GM10847 (cell line): ENCODE data around the gene HSPA12A.

Experiments
- POLR2A ChIP-seq: IDR thresholded peaks from 2 replicates; pipeline ENCODE4 v1.6.1; 2011; ENCODE audit not compliant: insufficient read length; ENCODE audit errors: extremely low read depth

HSPA12A gene

DNA sequence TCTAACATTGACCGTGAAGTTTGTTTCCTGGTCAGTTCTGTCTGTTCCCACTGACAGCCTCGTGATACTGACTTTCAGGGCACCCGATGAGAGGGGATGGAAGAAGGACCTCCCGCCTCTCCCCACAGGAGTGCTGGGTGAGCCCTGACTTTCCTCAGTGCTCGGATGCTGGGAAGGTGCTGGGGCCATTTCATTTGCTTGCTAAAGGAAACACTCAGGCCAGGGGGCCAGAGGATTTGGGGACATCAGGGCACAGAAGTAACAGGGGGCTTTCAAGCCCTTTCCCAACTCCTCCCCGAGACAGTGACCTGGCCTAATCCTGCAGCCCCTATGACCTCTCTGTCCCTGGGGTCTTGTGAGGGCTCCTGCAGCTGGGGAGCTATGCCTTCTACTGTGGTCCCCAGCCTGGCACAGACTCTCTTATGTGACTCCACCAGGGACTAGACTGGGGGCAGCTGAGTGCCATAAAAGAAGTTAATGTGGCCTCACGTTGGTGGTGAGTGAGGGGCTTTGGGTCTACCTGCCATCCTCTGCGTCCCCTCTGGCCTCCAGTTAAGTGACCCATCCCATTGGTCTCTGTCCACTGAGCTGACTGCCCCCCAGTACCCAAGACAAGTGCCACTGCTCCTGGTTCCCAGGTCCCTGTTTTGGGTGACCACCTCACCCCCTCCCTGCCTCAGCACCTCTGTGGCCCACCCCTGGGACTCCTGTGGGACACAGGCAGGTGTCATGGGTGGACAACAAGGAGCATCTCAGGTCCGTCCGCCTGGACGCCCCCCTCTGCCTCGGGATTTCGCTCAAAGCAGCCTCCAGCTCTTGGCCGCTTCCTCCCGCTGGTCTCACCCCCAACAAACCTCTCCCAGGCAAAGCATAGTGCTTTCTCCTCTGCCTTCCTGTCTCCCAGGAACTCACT lies 33.4 kb upstream of the HSPA12A start:
- no peak for TF ChIP-seq POLR2A

DNA sequence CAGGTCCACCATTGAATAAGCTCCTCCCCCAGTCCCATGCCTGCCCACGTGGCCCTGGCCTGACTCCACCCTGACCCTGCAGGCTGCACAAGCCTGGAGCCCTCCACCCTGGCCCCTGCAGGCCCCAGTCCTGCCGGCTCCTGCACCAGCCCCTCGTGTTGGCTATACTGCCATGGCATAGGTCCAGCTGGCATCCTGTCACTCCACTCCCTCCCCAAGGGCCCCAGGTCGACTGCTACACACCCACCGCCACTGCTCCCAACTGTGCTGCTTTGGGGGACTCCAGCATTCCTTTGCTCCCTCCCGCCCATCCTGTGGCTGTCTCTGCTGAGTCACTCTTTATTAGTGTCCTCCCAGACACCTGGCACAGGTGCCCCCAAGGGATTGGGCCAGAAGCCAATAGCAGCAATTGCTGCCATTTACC lies 32.4 kb upstream of the HSPA12A start:
- no peak for TF ChIP-seq POLR2A

DNA sequence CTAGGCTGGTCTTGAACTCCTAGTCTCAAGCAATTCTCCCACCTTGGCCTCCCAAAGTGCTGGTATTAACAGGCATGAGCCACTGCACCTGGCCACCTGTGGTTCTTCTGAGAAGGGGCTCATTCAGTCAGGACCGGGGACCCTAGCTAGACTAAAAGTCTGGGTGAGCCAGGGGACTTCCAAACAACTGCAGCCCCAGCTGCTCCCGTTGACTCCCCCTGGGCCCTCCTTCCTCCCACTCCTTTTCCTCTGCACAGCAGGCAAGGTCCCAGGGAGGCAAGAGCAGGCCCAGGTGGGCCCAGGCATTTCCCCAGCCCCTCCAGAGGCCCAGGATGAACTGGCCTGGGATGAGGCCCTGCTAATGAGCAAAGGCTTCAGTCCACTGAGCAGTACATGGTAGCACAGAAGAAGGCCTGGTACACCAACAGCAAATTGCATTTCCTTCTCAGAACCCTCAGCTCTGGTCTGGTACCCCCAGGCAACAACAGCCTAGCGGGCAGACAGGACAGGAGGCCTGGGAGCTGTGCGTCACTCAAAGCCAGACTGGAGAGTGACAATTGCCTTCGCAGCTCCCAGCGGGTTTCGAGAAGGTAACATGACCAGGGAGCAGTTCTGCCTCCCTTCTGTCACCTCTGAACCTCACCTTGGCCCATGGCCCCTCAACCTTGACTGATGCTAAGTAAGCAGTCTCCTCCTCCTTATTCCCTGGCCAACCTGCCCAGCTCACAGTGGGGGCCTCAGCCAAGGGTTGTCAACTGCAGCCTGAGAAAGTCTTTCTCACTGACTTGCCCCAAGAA lies 30.7 kb upstream of the HSPA12A start:
- no peak for TF ChIP-seq POLR2A

DNA sequence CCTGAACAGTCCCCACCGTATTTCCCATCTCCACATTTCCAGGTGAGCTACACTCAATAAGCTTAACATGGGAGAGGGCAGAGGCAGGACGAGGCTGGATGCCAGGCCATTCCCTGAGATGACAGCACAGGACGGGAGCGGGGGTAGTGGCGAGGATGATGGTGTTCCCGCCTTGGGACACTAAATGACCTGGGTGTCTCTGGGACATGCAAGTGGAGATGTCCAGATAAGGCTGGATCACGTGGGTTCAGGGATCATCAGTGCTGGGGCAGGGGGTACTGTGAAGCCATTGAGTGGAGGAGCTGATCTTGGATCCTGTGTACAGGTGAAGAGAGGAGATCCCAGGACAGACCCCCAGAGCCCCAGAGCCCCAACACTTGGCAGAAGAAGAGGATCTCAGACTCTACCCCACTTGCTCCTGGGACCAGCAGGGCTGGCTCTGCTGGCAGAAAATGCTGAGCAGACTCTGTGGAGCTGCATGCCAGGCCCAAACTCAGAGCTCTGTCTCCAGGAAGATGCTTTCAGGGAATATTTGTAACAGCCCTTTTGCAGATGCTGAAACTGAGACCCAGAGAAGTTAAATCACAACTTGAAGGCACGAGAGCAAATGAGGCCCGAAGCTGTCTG lies 29.7 kb upstream of the HSPA12A start:
- no peak for TF ChIP-seq POLR2A

DNA sequence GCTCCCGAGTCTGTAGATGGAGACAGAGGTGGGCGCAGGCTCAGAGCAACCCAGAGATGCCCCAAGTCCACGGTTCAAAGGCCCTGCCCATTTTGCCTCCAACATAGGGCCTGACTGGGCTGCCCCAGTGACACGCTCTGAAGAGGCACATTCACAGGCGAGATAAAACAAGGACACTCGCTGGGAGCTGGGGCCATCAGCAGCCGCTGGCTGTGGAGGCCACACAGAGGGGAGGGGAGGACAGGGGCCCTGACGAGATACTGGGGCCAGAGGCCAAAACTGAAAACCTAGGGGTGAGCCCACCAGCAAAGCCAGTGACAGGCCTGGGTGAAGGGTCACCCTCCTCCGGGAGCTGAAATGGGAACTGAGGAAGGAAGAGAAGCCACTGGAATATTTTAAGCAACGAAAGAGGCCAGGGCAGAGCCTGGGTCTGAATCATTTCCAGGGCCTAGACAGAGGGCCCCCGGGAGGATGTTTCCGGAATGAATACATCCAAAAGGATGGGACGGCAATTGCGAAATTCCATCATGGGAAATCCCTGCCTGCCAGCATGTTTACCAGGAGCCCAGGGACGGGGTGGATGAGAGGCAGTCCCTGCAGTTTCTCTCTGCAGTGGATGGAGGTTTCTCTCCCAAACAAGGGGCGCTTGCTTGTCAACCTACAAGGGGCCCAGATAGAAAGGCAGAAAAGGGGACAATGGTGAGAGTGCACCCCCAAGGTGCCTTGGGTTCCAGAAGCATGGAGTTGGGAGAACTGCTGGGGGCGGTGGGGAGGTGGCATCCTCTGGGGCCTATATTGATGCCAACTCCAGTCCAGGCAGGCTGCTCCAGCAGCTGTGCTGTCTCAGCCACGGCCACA lies 29.0 kb upstream of the HSPA12A start:
- no peak for TF ChIP-seq POLR2A

DNA sequence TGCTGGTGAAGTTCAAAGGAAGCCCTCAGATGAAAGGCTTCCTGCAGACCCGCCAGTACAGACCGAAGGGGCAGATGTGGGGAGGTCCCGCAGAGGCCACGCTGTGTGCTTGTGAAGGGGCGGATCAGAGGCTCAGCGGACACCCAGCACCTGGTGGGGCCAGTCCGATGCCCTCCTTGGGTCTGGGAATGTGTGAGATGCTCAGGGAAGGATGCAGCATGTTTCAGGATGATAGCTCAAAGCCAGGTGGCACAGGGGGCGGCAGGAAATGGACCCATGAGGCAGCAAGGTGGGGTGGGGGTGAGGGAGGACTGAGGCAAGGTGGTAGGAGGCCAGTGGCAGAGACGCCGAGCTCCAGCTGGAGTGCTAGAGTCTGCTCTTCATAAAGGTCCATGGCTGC lies 27.9 kb upstream of the HSPA12A start:
- TF ChIP-seq POLR2A, result no peak

DNA sequence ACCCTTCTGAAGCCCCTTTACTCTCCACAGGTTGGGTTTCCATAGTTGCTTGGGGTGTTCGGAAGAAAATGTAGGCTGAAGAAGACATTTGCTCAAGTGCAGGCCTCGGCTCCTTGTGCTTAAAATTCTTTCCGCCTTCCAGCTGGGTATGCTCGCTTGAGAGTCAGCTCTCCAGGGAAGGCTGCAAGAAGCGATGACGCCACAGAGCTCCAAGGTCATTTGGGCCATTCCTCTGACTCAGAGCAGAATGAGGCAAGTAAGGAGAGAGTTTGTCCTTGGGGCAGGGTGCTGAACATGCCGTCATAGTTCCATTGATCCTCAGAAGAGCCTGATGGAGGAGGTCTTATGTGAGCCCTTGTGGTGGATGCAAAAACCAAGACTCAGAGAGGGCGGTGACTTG lies 27.4 kb upstream of the HSPA12A start:
- TF ChIP-seq POLR2A, result no peak

DNA sequence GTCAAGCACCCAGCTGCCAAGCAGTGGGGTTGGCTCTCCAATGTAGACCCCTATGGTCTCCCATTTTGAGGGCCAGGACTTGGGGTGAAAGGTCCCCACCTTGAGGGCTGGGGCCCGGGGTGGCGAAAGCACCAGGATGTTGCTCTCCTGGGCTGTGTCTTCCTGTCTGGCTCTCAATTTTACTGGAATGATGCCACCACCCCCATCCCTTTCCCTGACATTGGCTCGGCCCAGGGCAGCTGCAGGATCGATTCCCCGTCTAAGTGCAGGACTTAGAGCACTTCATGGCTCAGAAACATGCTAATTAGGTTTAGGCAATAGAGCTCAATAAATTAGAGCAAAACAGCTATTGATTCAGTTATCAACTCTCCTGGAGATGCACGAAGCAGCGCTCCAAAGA lies 27.0 kb upstream of the HSPA12A start:
- no peak for TF ChIP-seq POLR2A

DNA sequence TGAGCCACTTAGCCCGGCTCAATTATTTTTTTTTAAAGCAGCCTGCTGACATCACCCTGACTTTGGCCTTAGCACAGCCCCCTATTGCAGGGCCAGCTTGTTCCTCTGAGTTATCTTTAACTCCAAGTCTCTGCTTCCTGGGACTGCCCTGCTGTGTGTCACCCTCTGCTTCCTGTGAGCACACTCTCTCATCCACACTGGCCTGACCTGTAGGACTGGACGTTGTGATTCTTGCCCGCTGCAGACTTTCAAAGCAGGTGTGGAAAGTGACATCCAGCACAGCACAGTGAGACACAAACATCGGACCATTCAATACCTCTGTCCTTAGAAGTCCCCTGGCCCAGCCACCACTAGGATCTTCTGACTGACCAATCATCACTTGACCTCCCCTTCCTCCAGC lies 26.4 kb upstream of the HSPA12A start:
- TF ChIP-seq POLR2A, result no peak

DNA sequence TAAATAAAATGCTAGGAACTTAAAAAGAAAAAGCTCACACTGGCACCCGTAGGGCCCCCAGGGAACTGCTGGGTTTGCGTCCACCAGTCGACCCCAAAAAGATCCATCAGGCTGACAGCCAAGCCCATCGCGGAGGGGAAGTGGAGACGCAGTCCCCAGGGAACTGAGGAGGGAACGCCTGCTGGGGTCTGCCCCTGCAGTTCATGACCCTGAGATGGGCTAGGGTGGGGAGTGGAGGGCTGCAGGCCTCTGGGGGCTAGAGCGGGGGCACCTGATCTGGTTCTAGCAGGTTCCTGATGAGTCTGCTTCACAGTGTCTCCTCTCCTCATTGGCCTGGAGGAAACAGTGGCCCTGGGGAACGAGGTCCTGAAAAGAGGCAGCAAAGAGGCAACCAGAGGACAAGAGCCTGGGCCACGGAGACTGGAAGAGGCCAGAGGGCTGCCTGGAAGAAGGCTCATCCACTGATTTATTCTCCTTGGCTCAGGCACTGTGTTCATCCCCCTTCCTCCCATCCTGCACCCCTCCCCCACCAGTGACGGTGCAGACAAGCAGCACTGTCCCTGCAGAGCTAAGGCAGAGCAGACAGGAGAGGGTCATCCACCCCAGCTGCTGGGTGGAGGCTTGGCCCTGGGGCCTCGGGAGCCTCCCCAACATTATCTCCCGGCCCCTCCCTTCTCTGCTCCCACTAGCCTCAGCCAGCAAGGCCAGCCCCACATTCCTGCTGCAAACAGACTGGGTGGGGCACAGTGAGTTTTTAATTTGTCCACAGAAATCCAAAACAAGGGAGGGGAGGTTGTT lies 24.7 kb upstream of the HSPA12A start:
- no peak for TF ChIP-seq POLR2A

DNA sequence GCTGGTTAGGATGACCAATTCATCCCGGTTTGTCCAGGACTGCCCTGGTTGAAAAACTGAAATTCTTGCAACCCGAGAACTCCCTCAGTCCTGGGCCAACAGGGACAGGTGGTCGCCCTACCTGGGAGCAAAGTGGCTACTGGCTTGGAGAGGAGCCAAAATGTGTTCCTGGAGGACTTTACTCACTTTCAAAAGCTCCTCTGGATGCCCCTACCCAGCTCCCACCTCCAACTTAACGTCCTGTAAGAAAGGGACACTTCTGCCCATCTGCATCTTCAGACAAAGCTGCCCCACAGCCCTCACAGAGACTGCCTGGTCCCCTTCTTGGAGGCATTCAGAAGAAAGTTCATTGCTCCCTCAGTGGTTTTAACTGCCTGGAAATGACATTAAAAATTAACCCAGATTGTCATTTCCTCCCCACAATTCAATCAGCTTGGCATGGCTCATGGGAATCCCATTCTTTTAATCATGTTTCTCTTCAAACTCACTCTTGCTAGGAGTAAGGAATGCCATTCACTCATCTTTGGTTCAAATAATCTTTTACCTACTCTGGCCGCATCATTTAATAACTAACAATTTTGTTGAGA lies 24.0 kb upstream of the HSPA12A start:
- TF ChIP-seq POLR2A, result no peak

DNA sequence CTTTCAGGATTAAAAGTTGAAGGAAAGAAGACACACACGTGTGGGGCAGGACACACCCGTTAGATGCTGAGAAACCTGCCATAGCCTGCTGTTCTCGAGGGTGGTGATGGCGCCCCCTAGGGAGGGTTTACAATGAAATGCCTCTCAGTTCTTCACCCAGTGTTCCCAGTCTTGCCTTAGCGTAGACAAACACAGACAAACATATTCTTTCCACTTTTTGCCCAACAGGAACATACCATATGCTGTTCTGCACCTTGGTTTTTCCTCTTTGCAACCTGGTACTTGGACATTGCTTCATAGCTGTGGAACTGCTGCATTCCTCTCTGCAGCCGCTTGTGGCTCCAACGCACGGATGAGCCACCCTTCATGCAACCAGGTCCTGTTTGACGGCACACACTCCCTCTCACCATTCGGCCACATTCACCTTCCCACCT lies 23.3 kb upstream of the HSPA12A start:
- no peak for TF ChIP-seq POLR2A

DNA sequence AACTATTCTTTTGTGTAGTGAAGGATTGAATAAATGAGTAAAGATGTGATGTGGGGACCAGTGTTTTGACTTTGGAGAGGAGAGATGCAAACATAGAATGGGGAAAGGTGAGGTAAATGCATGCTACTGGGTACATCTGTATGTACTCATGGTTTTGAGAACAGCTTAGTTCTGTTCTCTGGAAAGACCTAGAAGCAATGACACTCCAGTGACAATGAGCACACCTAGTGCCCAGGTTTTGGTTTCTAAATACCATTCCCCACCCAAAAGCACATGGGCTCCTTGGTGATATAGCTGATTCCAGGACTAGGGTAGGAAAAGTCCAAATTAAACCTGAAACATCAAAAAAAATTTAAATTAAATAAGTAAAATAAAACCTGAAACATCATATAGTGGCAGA lies 22.6 kb upstream of the HSPA12A start:
- no peak for TF ChIP-seq POLR2A

DNA sequence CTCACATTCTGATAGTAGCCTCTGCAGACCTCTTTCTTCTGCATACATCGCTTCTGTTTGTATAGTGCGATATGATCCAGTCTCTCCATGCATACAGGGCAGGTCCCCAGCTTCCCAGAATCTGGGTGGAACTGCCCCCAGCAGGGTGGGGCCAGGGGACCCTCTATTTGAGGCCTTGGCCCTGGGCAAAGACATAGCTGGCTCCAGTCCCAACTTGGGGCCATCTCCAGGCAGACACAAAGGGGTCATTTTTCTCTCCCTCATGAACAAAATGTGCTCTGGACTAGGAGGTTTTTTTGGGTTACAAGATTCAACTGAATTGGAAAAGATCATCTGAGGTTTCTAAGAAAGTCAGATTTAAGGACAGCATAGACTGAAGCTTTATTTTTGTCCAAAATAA lies 21.1 kb upstream of the HSPA12A start:
- no peak for TF ChIP-seq POLR2A
